Panc1 (cell line): ENCODE results near the gene TSPAN5.

ENCODE experiments used
- POLR2AphosphoS5 ChIP-seq: IDR thresholded peaks from 2 replicates; pipeline ENCODE4 v1.6.1; 2012; ENCODE audit warnings: mild to moderate bottlenecking, low read depth, low read length, moderate library complexity
- REST ChIP-seq, 2 experiments: IDR thresholded peaks; 2 replicates each; pipeline ENCODE4 v1.6.1; 2011 to 2012; ENCODE audit warnings: low read depth in 2 of 2, control low read depth in 1 of 2, low read length in 1 of 2, mild to moderate bottlenecking in 1 of 2, moderate library complexity in 1 of 2; ENCODE audit not compliant: insufficient read depth in 1 of 2
- SIN3A ChIP-seq: IDR thresholded peaks from 2 replicates; pipeline ENCODE4 v1.6.1; 2012; ENCODE audit warnings: low read depth, mild to moderate bottlenecking, low read length, moderate library complexity, borderline replicate concordance; ENCODE audit not compliant: insufficient read depth
- TF ChIP-seq, protein P1 (sequence below): fragments of 450-650 bp; IDR thresholded peaks from 2 replicates; pipeline ENCODE4 v1.5.1; 2017; ENCODE audit warnings: mild to moderate bottlenecking

- TF ChIP-seq REST (IDR thresholded peaks at IDR 0.05; ENCODE audit: insufficient read depth in 1 of 2, low read depth in 2 of 2, low read length in 1 of 2) (no peak), POLR2AphosphoS5 (no peak), SIN3A (no peak)
- TF ChIP-seq, protein P1, sequence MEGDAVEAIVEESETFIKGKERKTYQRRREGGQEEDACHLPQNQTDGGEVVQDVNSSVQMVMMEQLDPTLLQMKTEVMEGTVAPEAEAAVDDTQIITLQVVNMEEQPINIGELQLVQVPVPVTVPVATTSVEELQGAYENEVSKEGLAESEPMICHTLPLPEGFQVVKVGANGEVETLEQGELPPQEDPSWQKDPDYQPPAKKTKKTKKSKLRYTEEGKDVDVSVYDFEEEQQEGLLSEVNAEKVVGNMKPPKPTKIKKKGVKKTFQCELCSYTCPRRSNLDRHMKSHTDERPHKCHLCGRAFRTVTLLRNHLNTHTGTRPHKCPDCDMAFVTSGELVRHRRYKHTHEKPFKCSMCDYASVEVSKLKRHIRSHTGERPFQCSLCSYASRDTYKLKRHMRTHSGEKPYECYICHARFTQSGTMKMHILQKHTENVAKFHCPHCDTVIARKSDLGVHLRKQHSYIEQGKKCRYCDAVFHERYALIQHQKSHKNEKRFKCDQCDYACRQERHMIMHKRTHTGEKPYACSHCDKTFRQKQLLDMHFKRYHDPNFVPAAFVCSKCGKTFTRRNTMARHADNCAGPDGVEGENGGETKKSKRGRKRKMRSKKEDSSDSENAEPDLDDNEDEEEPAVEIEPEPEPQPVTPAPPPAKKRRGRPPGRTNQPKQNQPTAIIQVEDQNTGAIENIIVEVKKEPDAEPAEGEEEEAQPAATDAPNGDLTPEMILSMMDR: no peak
Measured at GRCh38 chr4:98662055-98662453, 3.6 kb upstream of the TSPAN5 start.
